ENCODE measurements around the gene COX20. TPM values are rescaled to one million over a fixed set of nuclear protein-coding genes. Genes with fewer than 3 reads are reported as not detected.
A peak's percentile ranks its signal among the peaks of the same experiment; 100 is the strongest.

Gene COX20
- total and polyA plus RNA-seq, 2 of the 13 experiments (the other 11 are each of a cell fraction or from before 2014, with no cell fraction given) = 34.4 to 95.8 TPM

- TF ChIP-seq ZNF335 (CRISPR knock-in tag; IDR thresholded peaks at IDR 0.05) (no peak), TMF1 (CRISPR knock-in tag; IDR thresholded peaks at IDR 0.05; ENCODE audit: low read depth) (no peak), CENPBD1 (CRISPR knock-in tag; IDR thresholded peaks at IDR 0.05; ENCODE audit: borderline replicate concordance, low read depth) (no peak; the same call in 1 of the 2 replicates), HDAC2 (CRISPR knock-in tag; IDR thresholded peaks at IDR 0.05) (no peak; the same call in 1 of the 2 replicates), RAD51 (IDR thresholded peaks at IDR 0.05; ENCODE audit: borderline replicate concordance) (no peak), HIVEP1 (CRISPR knock-in tag; IDR thresholded peaks at IDR 0.05) (peak; percentile 10; the same call in 1 of the 2 replicates), FOXA3 (CRISPR knock-in tag; IDR thresholded peaks at IDR 0.05) (peak; percentile 42; the same call in 1 of the 2 replicates), BCL6 (CRISPR knock-in tag; IDR thresholded peaks at IDR 0.05) (no peak), E2F2 (CRISPR knock-in tag; IDR thresholded peaks at IDR 0.05; ENCODE audit: borderline replicate concordance) (no peak; the same call in 1 of the 2 replicates), STAT6 (CRISPR knock-in tag; IDR thresholded peaks at IDR 0.05; ENCODE audit: borderline replicate concordance) (no peak), AHDC1 (CRISPR knock-in tag; IDR thresholded peaks at IDR 0.05; ENCODE audit: borderline replicate concordance) (0 out of 2 replicates have a peak, but pooled peaks have one; percentile 26), MED8 (CRISPR knock-in tag; IDR thresholded peaks at IDR 0.05; ENCODE audit: insufficient replicate concordance) (peak; percentile 55), IRF1 (CRISPR knock-in tag; IDR thresholded peaks at IDR 0.05; ENCODE audit: low read depth) (no peak), ZNF792 (CRISPR knock-in tag; IDR thresholded peaks at IDR 0.05) (peak; percentile 27; the same call in 1 of the 2 replicates), ZNF18 (CRISPR knock-in tag; IDR thresholded peaks at IDR 0.05; ENCODE audit: insufficient replicate concordance) (no peak)
These were observed at the start of gene COX20 (continued) for GRCh38 chr1:244835276-244836134.

Measured in HepG2 (cell line).